Renal pelvis (tissue), 4 donors: ENCODE data around the gene DLGAP5. TPM values are rescaled to one million over a fixed set of nuclear protein-coding genes. Genes with fewer than 3 reads are reported as not detected.

Experiments
- DNase-seq: peaks from one replicate; pipeline ENCODE4 v3.0.0-alpha.2; 2013
- polyA plus RNA-seq, 3 donors: library from polyadenylated mRNA; unstranded; fragments of 120-200 nt; gene quantifications; one replicate each; pipeline ENCODE4 v1.2.1, GENCODE V29; 2013; ENCODE audit not compliant: insufficient read length in 3 of 3

DLGAP5 gene
- polyA plus RNA-seq, 3 donors = 25.3 to 32.8 (median 27.6) TPM

GRCh38 chr14:55131370-55132137 lies 59.8 kb downstream of the DLGAP5 start:
- no peak for DNase-seq

- DNase-seq = no peak
Observed at GRCh38 chr14:55130196-55130550, 61.2 kb downstream of the DLGAP5 start.

- DNase-seq = no peak
Observed at GRCh38 chr14:55129428-55130195, 61.8 kb downstream of the DLGAP5 start.

GRCh38 chr14:55129086-55129427 lies 62.3 kb downstream of the DLGAP5 start, which contains the start of gene LGALS3:
TSS of gene LGALS3 (plus strand) at chr14:55129252. CDS start at chr14:55137374, 8,122 bp downstream.
- DNase-seq = no peak

- no peak for DNase-seq
Observed at GRCh38 chr14:55128386-55129085, 62.8 kb downstream of the DLGAP5 start.

GRCh38 chr14:55127460-55127951 lies 63.9 kb downstream of the DLGAP5 start:
- no peak for DNase-seq

- no peak for DNase-seq
Observed at GRCh38 chr14:55126932-55127459, 64.4 kb downstream of the DLGAP5 start.

- DNase-seq = no peak
Observed at GRCh38 chr14:55126034-55126433, 65.4 kb downstream of the DLGAP5 start.

- DNase-seq = no peak
Observed at GRCh38 chr14:55125403-55125802, 66.0 kb downstream of the DLGAP5 start.

- no peak for DNase-seq
Observed at GRCh38 chr14:55124774-55125386, 66.5 kb downstream of the DLGAP5 start.

- no peak for DNase-seq
Observed at GRCh38 chr14:55123852-55124639, 67.3 kb downstream of the DLGAP5 start.

- DNase-seq = no peak
Observed at GRCh38 chr14:55123101-55123500, 68.3 kb downstream of the DLGAP5 start.

- DNase-seq = no peak
Observed at GRCh38 chr14:55122440-55122986, 68.9 kb downstream of the DLGAP5 start.

- DNase-seq = no peak
Observed at GRCh38 chr14:55121628-55122439, 69.6 kb downstream of the DLGAP5 start.

GRCh38 chr14:55120571-55121495 lies 70.6 kb downstream of the DLGAP5 start:
- DNase-seq = no peak

GRCh38 chr14:55118761-55119160 lies 72.6 kb downstream of the DLGAP5 start:
- no peak for DNase-seq

GRCh38 chr14:55117803-55118441 lies 73.5 kb downstream of the DLGAP5 start:
- no peak for DNase-seq
